Measurements from ENCODE around the gene KRT77.

Gene KRT77

GRCh38 chr12:52651726-52652261 lies 51.5 kb downstream of the KRT77 start, which contains the start of gene KRT2:
Gene KRT2 (minus strand): TSS chr12:52652211. CDS start chr12:52652142, 69 bp downstream.
- Histone ChIP-seq H3K9me2 (replicated peaks; ENCODE audit: insufficient read depth, low read length) (no peaks in the 10 kb centered on the region), H3K27ac (ENCODE audit: low read length) (no peak within 1 kb of the TSS), H3F3A (ENCODE audit: insufficient read depth, low read length) (no peaks in the 10 kb centered on the region), H3K36me3 (replicated peaks; ENCODE audit: insufficient read depth, low read length) (no peaks in the 10 kb centered on the region), H3K27me3 (replicated peaks; ENCODE audit: insufficient read depth, low read length) (peaks cover 41% of the 10 kb centered on the region), H3K4me1 (ENCODE audit: low read length) (no peaks in the 10 kb centered on the region), H3K79me2 (ENCODE audit: low read length) (no peaks in the 10 kb centered on the region), H3K4me3 (ENCODE audit: low read length) (no peak within 1 kb of the TSS), H4K20me1 (ENCODE audit: insufficient read depth, low read length) (no peaks in the 10 kb centered on the region), H3K9ac (ENCODE audit: low read length) (no peak within 1 kb of the TSS), H3K9me3 (replicated peaks; ENCODE audit: insufficient read depth, low read length) (no peaks in the 10 kb centered on the region), H3K4me2 (ENCODE audit: low read depth, low read length) (no peak within 1 kb of the TSS), H2AFZ (ENCODE audit: low read length) (no peak within 1 kb of the TSS)
- no peak for DNase-seq
- TF ChIP-seq CTCF (IDR thresholded peaks at IDR 0.05; ENCODE audit: low read length) (no peak), EZH2 (optimal IDR thresholded peaks at IDR 0.05; ENCODE audit: low read depth, low read length) (no peak), EZH2phosphoT487 (IDR thresholded peaks at IDR 0.05; ENCODE audit: low read length) (no peak)

GRCh38 chr12:52650520-52651081 lies 52.7 kb downstream of the KRT77 start:
- H2AFZ ChIP-seq (ENCODE audit: low read length) = no peak overlapping the region
- H3K79me2 ChIP-seq (ENCODE audit: low read length) = no peaks in the 10 kb centered on the region
- H4K20me1 ChIP-seq (ENCODE audit: insufficient read depth, low read length) = no peaks in the 10 kb centered on the region
- H3F3A ChIP-seq (ENCODE audit: insufficient read depth, low read length) = no peaks in the 10 kb centered on the region
- no peak overlapping the region for H3K27ac ChIP-seq (ENCODE audit: low read length)
- TF ChIP-seq EZH2phosphoT487 (IDR thresholded peaks at IDR 0.05; ENCODE audit: low read length) (no peak), CTCF (IDR thresholded peaks at IDR 0.05; ENCODE audit: low read length) (no peak), EZH2 (optimal IDR thresholded peaks at IDR 0.05; ENCODE audit: low read depth, low read length) (no peak)
- no peaks in the 10 kb centered on the region for H3K9me3 ChIP-seq (replicated peaks; ENCODE audit: insufficient read depth, low read length)
- no peaks in the 10 kb centered on the region for H3K36me3 ChIP-seq (replicated peaks; ENCODE audit: insufficient read depth, low read length)
- peak; percentile 27 for DNase-seq
- H3K9me2 ChIP-seq (replicated peaks; ENCODE audit: insufficient read depth, low read length) = no peaks in the 10 kb centered on the region
- H3K4me3 ChIP-seq (ENCODE audit: low read length) = no peak overlapping the region
- peaks cover 35% of the 10 kb centered on the region for H3K27me3 ChIP-seq (replicated peaks; ENCODE audit: insufficient read depth, low read length)
- no peaks in the 10 kb centered on the region for H3K4me1 ChIP-seq (ENCODE audit: low read length)
- H3K4me2 ChIP-seq (ENCODE audit: low read depth, low read length) = no peak overlapping the region
- H3K9ac ChIP-seq (ENCODE audit: low read length) = no peak overlapping the region

GRCh38 chr12:52649066-52649465 lies 54.3 kb downstream of the KRT77 start:
- Histone ChIP-seq H4K20me1 (ENCODE audit: insufficient read depth, low read length) (no peaks in the 10 kb centered on the region), H3K79me2 (ENCODE audit: low read length) (no peaks in the 10 kb centered on the region), H3K9ac (ENCODE audit: low read length) (no peak overlapping the region), H3K4me1 (ENCODE audit: low read length) (no peaks in the 10 kb centered on the region), H2AFZ (ENCODE audit: low read length) (no peak overlapping the region), H3K27ac (ENCODE audit: low read length) (no peak overlapping the region), H3K27me3 (replicated peaks; ENCODE audit: insufficient read depth, low read length) (peaks cover 34% of the 10 kb centered on the region), H3K4me2 (ENCODE audit: low read depth, low read length) (no peak overlapping the region), H3K36me3 (replicated peaks; ENCODE audit: insufficient read depth, low read length) (no peaks in the 10 kb centered on the region), H3K9me3 (replicated peaks; ENCODE audit: insufficient read depth, low read length) (no peaks in the 10 kb centered on the region), H3K4me3 (ENCODE audit: low read length) (no peak overlapping the region), H3F3A (ENCODE audit: insufficient read depth, low read length) (no peaks in the 10 kb centered on the region), H3K9me2 (replicated peaks; ENCODE audit: insufficient read depth, low read length) (no peaks in the 10 kb centered on the region)
- no peak for DNase-seq
- TF ChIP-seq EZH2 (optimal IDR thresholded peaks at IDR 0.05; ENCODE audit: low read depth, low read length) (no peak), EZH2phosphoT487 (IDR thresholded peaks at IDR 0.05; ENCODE audit: low read length) (no peak), CTCF (IDR thresholded peaks at IDR 0.05; ENCODE audit: low read length) (no peak)
